Measurements from ENCODE around the gene SLFN12. TPM values are rescaled to one million over a fixed set of nuclear protein-coding genes. Genes with fewer than 3 reads are reported as not detected.

The SLFN12 gene
- total RNA-seq, 1 donor from 2014 or later: 7.2 TPM

DNA sequence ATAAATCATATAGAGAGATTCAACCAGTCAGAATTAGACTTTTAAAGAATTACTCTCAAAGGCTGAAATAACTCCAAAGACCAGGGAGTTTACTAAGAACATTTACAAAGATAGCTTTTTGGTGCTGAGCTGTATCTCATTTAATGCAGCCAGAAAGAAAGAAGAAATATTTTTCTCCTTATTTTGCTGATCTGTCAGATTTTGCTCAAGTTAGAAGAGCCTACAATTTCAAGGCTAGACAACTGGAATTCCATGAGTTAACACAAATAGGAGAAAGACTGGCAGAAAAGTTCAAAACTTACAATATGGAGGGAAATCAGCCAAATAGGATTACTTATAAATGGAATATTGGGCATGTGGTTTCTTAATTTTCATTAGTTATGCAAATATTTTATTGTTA is 6.1 kb upstream of the SLFN12 start:
- Mint-ChIP-seq H3K36me3 (no peaks in the 10 kb centered on the region), H3K27me3 (ENCODE audit: insufficient read depth, low read depth) (no peaks in the 10 kb centered on the region), H3K4me3 (no peak overlapping the region), H3K27ac (no peak overlapping the region), H3K4me1 (peaks cover 34% of the 10 kb centered on the region), H3K9me3 (no peaks in the 10 kb centered on the region)
- Histone ChIP-seq H3K4me2 (no peak overlapping the region), H4K20me1 (ENCODE audit: low read depth) (no peaks in the 10 kb centered on the region), H3K27ac (no peak overlapping the region), H3K36me3 (no peaks in the 10 kb centered on the region), H3K9me3 (ENCODE audit: low read depth) (no peaks in the 10 kb centered on the region), H3F3A (ENCODE audit: low read depth) (no peaks in the 10 kb centered on the region), H3K4me1 (peaks cover 1% of the 10 kb centered on the region), H3K79me2 (ENCODE audit: low read depth) (no peaks in the 10 kb centered on the region), H3K4me3 (no peak overlapping the region), H3K9ac (no peak overlapping the region), H3K27me3 (no peaks in the 10 kb centered on the region), H2AFZ (replicated peaks) (no peak overlapping the region)
- no peak for DNase-seq (ENCODE audit: low spot score)
- no peak for TF ChIP-seq EZH2phosphoT487 (IDR thresholded peaks at IDR 0.05)

GRCh38 chr17:35433075-35433894 is 985 bp upstream of the SLFN12 start:
- no peaks in the 10 kb centered on the region for H3K79me2 ChIP-seq (ENCODE audit: low read depth)
- H3K36me3 Mint-ChIP-seq: no peaks in the 10 kb centered on the region
- H3K27ac ChIP-seq: no peak overlapping the region
- H3K27ac Mint-ChIP-seq: peak overlapping the region; percentile 80
- H2AFZ ChIP-seq (replicated peaks): peak overlapping the region; percentile 81
- no peaks in the 10 kb centered on the region for H3K27me3 ChIP-seq
- H3K9ac ChIP-seq: no peak overlapping the region
- H3K9me3 ChIP-seq (ENCODE audit: low read depth): no peaks in the 10 kb centered on the region
- peak overlapping the region; percentile 44 for H3K4me3 Mint-ChIP-seq
- peaks cover 43% of the 10 kb centered on the region for H3K4me1 Mint-ChIP-seq
- peaks cover 12% of the 10 kb centered on the region for H3K9me3 Mint-ChIP-seq
- H3K4me2 ChIP-seq: peak overlapping the region; percentile 61
- H3K36me3 ChIP-seq: no peaks in the 10 kb centered on the region
- H3K4me1 ChIP-seq: peaks cover 7% of the 10 kb centered on the region
- H3F3A ChIP-seq (ENCODE audit: low read depth): no peaks in the 10 kb centered on the region
- H3K4me3 ChIP-seq: peak overlapping the region; percentile 21
- H3K27me3 Mint-ChIP-seq (ENCODE audit: insufficient read depth, low read depth): no peaks in the 10 kb centered on the region
- DNase-seq (ENCODE audit: low spot score): peak; percentile 36
- TF ChIP-seq CTCF (IDR thresholded peaks at IDR 0.05) (peak; percentile 12), EZH2 (IDR thresholded peaks at IDR 0.05) (no peak), EZH2phosphoT487 (IDR thresholded peaks at IDR 0.05) (no peak)
- H4K20me1 ChIP-seq (ENCODE audit: low read depth): no peaks in the 10 kb centered on the region

DNA sequence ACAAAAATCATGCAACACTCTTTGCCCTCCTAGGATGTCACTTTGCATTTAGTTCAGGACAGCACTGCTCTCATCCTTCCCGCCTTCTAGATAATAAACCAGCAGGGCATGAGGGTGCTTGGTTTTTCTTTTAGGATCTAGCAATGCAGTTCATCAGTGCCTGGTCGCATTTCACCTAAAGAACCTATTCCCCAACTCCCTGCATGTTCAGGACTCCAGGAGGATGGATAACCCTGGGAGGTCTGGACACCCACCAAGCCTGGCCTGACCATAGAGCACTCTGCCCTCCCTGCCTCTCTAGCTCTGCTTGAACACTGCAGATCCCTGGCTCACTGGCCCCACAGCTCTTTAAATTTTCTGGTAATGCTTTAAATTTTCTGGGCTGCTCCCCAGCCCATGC is 2.6 kb downstream of the SLFN12 start:
- Histone ChIP-seq H2AFZ (replicated peaks) (no peak overlapping the region), H3K4me1 (peaks cover 7% of the 10 kb centered on the region), H3K27me3 (no peaks in the 10 kb centered on the region), H4K20me1 (ENCODE audit: low read depth) (no peaks in the 10 kb centered on the region), H3K9ac (no peak overlapping the region), H3K4me3 (no peak overlapping the region), H3F3A (ENCODE audit: low read depth) (no peaks in the 10 kb centered on the region), H3K4me2 (no peak overlapping the region), H3K79me2 (ENCODE audit: low read depth) (no peaks in the 10 kb centered on the region), H3K27ac (no peak overlapping the region), H3K36me3 (no peaks in the 10 kb centered on the region), H3K9me3 (ENCODE audit: low read depth) (no peaks in the 10 kb centered on the region)
- peaks cover 4% of the 10 kb centered on the region for H3K27me3 Mint-ChIP-seq (ENCODE audit: insufficient read depth, low read depth)
- no peak for TF ChIP-seq EZH2phosphoT487 (IDR thresholded peaks at IDR 0.05)
- TF ChIP-seq EZH2 (IDR thresholded peaks at IDR 0.05): no peak
- no peak for TF ChIP-seq CTCF (IDR thresholded peaks at IDR 0.05)
- no peak overlapping the region for H3K27ac Mint-ChIP-seq
- peaks cover 27% of the 10 kb centered on the region for H3K4me1 Mint-ChIP-seq
- DNase-seq (ENCODE audit: low spot score): no peak
- no peaks in the 10 kb centered on the region for H3K36me3 Mint-ChIP-seq
- peaks cover 12% of the 10 kb centered on the region for H3K9me3 Mint-ChIP-seq
- H3K4me3 Mint-ChIP-seq: no peak overlapping the region

- DNase-seq (ENCODE audit: low spot score): no peak
- peaks cover 4% of the 10 kb centered on the region for H3K27me3 Mint-ChIP-seq (ENCODE audit: insufficient read depth, low read depth)
- H3K4me2 ChIP-seq: no peak overlapping the region
- no peaks in the 10 kb centered on the region for H3K36me3 Mint-ChIP-seq
- H3K27ac ChIP-seq: no peak overlapping the region
- peaks cover 4% of the 10 kb centered on the region for H3K4me1 ChIP-seq
- peaks cover 12% of the 10 kb centered on the region for H3K9me3 Mint-ChIP-seq
- H2AFZ ChIP-seq (replicated peaks): no peak overlapping the region
- no peaks in the 10 kb centered on the region for H3K27me3 ChIP-seq
- no peaks in the 10 kb centered on the region for H3K79me2 ChIP-seq (ENCODE audit: low read depth)
- peaks cover 15% of the 10 kb centered on the region for H3K4me1 Mint-ChIP-seq
- no peaks in the 10 kb centered on the region for H3K9me3 ChIP-seq (ENCODE audit: low read depth)
- H4K20me1 ChIP-seq (ENCODE audit: low read depth): no peaks in the 10 kb centered on the region
- H3K4me3 Mint-ChIP-seq: no peak overlapping the region
- TF ChIP-seq CTCF (IDR thresholded peaks at IDR 0.05) (no peak), EZH2phosphoT487 (IDR thresholded peaks at IDR 0.05) (no peak), EZH2 (IDR thresholded peaks at IDR 0.05) (no peak)
- H3K9ac ChIP-seq: no peak overlapping the region
- no peak overlapping the region for H3K27ac Mint-ChIP-seq
- no peak overlapping the region for H3K4me3 ChIP-seq
- no peaks in the 10 kb centered on the region for H3K36me3 ChIP-seq
- no peaks in the 10 kb centered on the region for H3F3A ChIP-seq (ENCODE audit: low read depth)
Observed at GRCh38 chr17:35428229-35428628, 4.1 kb downstream of the SLFN12 start.
